ENCODE data around the gene CXXC1. TPM values are rescaled to one million over a fixed set of nuclear protein-coding genes. Genes with fewer than 3 reads are reported as not detected.

The CXXC1 gene
- total and polyA plus RNA-seq, 2 of the 13 experiments (the other 11 are each of a cell fraction or from before 2014, with no cell fraction given), result 32.9 to 39.0 TPM

DNA sequence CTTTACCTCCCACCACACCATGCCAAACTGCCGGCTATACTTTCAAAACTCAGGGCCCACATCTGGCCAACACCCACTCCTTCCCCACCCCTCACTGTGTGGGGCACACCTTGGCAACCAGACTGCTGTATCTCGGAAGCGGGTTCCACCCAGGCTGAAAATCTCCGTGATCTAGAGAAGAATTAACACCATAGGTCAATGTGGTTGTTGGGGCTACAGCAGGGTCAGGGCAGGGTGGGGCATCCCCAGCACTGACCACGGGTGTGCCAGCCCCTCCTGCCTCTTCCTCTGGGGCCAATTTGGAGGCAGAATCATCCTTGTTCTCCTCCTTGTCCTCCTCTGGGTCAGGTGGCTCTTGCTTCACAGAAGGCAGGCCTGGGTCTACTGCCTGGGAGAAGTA, 14.9 kb downstream of the CXXC1 start:
- H3K79me2 ChIP-seq (ENCODE audit: insufficient read depth, low read length), result no peaks in the 10 kb centered on the region
- no peak for TF ChIP-seq NR2C2 (CRISPR knock-in tag; IDR thresholded peaks at IDR 0.05; ENCODE audit: borderline replicate concordance)
- no peak for TF ChIP-seq ZFP37 (CRISPR knock-in tag; IDR thresholded peaks at IDR 0.05; ENCODE audit: borderline replicate concordance)
- TF ChIP-seq, protein P1, sequence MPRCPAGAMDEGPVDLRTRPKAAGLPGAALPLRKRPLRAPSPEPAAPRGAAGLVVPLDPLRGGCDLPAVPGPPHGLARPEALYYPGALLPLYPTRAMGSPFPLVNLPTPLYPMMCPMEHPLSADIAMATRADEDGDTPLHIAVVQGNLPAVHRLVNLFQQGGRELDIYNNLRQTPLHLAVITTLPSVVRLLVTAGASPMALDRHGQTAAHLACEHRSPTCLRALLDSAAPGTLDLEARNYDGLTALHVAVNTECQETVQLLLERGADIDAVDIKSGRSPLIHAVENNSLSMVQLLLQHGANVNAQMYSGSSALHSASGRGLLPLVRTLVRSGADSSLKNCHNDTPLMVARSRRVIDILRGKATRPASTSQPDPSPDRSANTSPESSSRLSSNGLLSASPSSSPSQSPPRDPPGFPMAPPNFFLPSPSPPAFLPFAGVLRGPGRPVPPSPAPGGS (CRISPR knock-in tag; IDR thresholded peaks at IDR 0.05), result no peak
- TF ChIP-seq, protein P2, sequence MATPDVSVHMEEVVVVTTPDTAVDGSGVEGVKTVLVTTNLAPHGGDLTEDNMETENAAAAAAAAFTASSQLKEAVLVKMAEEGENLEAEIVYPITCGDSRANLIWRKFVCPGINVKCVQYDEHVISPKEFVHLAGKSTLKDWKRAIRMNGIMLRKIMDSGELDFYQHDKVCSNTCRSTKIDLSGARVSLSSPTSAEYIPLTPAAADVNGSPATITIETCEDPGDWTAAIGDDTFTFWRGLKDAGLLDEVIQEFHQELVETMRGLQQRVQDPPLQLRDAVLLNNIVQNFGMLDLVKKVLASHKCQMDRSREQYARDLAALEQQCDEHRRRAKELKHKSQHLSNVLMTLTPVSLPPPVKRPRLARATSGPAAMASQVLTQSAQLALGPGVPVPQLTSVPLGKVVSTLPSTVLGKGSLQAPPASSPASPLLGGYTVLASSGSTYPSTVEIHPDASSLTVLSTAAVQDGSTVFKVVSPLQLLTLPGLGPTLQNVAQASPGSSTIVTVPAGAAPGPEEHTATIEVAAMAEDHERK (CRISPR knock-in tag; IDR thresholded peaks at IDR 0.05; ENCODE audit: low read depth), result no peak
- H3K4me1 ChIP-seq (ENCODE audit: insufficient read depth, low read length), result no peaks in the 10 kb centered on the region
- BruUV-seq (replicated peaks), result no TSS peak
- no peak overlapping the region for H3K9ac ChIP-seq (ENCODE audit: insufficient read depth, low read depth, low read length)
- peaks cover 43 to 71% of the 10 kb centered on the region in 2 experiments; a peak in 4 of 5 replicates for H3K36me3 ChIP-seq (replicated peaks in 1 of 2; ENCODE audit: control insufficient read depth in 1 of 2, insufficient read depth in 2 of 2, low read length in 2 of 2)
- FAIRE-seq (no peak), DNase-seq (ENCODE audit: low spot score) (no peak), ATAC-seq (no peak)
- H3K27ac ChIP-seq (ENCODE audit: extremely low read length, insufficient read depth, low read length), result no peak overlapping the region
- intact Hi-C loops (cut with micrococcal nuclease; ENCODE audit: unreplicated experiment), result no loop called here
- in situ Hi-C loops (cut with HindIII; ENCODE audit: extremely low pct_ligation_motif_present, low pct_unique_long_range_greater_than_20kb), result no loop called here
- no peaks in the 10 kb centered on the region for H3K9me3 ChIP-seq (ENCODE audit: low read length)
- ChIA-PET POLR2A (interaction anchor here (1.3 kb wide), 1 partner anchor 9 kb away, joined by 5 read pairs; the partner anchor contains the start of gene MBD1), CTCF (ENCODE audit: low intra/inter-chr PET ratio, low total read pairs) (no interaction called here)
- WGBS (ENCODE audit: low lambda C conversion rate), result 98% methylated on average over 4 of the region's 5 CpGs
- H3K4me3 ChIP-seq (replicated peaks in 1 of 3; ENCODE audit: insufficient read depth in 1 of 3, low read depth in 2 of 3, low read length in 3 of 3), result no peak overlapping the region
- no peaks in the 10 kb centered on the region for H4K20me1 ChIP-seq (ENCODE audit: insufficient read depth, low read length)
- no peak overlapping the region for H2AFZ ChIP-seq (ENCODE audit: low read length)
- no peak overlapping the region for H3K4me2 ChIP-seq (ENCODE audit: low read depth, low read length)
- no peaks in the 10 kb centered on the region for H3K27me3 ChIP-seq (ENCODE audit: control insufficient read depth in 1 of 2, insufficient read depth in 2 of 2, low read length in 2 of 2)
